Fibroblast of skin of abdomen (primary cell): ENCODE results near the gene FAM120AOS.

Source experiments
- DNase-seq: peaks from one replicate; pipeline ENCODE4 v3.0.0-alpha.2; 2013

FAM120AOS gene

DNA sequence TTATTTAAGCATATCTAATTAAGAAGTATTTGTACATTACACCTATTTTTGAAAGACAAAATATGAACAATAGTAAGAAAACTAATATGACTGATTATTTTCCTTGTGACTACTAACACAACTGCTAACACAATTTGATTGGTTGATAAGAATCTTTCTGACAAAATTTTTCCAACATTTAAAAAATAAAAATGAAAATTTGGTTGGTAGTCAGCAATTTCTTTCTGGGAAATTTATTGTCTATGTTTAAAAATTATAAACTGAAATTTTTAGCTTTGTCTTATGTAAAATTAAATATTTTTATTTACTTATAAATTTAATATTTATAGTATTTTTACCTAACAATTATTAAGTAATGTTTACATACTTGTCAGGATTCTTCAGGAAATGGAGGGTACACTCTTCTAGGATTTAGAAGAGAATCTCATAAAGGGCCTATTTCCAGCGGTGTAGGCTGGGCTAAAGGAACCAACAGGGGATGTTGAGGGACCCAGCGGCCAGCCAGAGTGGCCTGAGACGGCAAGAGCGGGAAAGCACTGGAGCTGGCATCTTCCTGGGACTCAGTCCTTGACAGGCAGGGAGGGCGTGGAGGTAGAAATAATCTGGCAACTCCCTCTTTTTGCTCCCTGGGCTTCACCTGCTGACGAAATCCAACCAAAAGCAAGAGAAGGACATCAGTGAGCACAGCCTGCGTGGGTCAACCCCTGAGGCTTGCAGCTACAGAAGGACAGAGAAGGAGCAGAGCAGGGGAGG lies 16.6 kb downstream of the FAM120AOS start:
- no peak for DNase-seq

DNA sequence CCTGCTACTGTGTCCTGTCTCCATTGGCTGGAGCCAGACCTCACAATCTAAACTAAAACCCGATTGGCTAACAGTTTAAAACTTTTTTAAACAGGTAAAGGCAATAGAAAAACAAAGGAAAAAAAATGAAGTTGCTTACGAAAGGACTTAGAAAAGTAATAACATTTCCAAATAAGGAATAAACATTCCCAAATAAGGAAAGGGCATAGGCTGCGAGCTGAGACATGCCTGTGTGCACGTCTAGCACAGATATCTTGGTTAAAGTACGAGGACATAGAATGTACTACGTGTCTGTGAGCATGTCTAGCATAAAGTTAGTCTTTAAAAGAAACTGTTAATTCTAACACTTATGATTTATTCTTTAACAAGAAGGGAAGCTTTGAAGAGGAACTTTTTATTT lies 17.2 kb downstream of the FAM120AOS start:
- no peak for DNase-seq

DNA sequence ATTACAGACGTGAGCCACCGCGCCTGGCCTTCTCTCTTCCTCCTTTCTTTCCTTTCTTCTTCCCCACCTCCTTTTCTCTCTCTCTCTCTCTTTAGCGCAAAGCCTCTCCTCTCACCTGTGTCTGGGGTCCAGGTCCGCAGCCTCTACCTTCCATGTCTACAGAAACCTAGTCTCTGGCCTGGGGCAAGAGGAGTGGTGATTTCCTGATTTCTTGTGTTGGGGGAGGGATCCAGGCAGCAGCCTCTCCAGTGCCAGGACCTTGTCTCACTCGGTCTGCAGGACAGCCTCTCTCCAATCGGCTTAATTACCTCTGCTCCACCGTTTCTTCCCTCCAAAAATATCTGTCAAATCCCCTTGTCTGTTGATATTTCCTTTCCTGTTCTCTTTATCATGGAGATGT lies 18.0 kb downstream of the FAM120AOS start:
- no peak for DNase-seq

DNA sequence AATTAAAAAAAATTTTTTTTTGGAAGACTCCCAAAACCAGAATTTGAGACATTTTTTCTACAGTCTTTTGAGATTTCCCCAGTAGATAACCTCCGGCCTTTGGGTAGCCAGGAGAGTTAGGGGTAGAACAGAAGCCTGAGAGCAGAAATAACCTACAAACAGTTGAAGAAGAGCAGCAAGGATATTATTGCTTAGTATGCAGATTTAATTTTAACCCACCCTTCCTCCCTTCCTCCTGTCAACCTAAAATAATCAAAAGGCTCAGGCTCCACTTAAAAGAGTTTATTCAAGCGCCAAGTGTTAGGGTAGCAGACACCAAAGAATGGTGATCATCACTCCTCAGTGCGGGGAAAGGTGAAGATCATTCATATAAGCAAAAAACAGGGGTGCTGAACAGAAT lies 19.3 kb downstream of the FAM120AOS start:
- no peak for DNase-seq

DNA sequence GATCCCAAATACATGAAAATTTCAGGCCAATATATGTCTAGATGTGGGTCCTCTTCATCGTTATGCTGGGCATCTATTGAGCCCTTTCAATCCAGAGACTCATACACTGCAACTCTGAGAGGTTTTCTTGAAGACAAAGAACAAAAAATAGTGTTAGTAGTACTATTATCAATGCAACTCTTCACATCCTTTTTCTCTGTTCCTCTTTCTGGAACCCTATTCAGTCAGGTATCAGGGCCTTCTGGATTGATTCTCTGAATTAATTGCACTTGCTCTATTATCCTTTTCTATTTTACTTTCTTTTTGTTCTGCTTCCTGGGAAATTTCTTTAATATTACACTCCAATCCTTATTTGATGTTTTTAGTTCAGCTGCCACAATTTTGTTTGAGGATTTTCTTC lies 20.4 kb downstream of the FAM120AOS start:
- no peak for DNase-seq

DNA sequence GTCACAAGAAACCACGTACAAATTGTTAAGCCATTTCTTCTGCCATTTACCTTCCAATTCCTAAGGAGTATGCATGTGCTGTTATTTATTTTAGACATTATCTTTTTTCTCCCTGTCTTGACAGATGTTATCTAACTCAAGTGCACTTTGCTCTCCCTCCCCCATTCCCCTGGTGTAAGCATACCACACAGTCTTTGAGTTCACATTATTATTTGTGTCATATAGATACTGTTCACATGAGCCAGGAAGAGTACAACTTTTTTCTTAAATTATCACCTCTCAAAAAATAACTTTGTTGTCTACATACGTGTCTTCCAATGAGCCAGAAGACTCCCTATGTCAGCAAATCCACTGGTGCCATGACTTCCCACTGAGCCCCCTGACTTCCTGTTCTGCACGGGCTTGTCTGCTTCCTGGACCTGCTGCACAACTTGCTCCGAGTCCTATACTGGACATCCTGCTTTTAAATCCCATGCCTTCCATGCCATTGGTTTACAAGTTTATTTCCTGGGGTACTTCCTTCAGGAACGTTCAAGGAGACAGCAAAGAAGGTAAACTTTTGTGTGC lies 21.8 kb downstream of the FAM120AOS start:
- DNase-seq: no peak

DNA sequence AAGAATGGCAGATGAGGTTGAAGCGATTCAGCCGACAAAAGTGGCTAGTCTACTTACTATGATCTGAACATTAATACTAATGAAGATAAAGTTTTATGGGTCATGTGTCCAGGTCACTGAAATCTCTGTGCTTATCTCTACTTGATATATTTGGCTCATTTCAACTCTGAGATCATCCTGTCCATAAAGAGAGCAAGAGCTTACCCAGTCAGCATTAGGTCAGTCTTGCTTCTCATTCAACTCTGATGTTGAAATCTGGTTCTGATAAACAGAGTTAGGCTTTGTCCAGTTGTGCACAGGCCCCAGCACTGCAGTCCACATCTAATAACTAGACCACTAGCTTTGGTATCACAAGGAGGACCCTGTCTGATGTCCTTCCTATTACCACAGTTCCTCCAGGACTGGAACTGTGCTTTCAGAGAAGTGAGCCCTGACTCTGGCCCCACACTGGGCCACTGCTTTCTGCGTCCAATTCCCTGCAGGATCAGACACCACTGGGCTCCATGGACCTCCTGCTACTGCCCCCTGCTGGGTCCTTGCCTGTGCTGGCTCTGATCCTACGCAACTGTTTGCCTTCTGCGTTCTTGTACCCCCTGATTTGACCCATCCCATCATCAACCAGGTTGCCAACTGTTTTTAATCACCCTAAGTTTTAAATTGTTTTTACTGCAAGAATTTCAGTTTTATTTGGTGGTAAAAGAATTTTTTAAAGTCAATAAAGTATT lies 25.6 kb downstream of the FAM120AOS start:
- no peak for DNase-seq

DNA sequence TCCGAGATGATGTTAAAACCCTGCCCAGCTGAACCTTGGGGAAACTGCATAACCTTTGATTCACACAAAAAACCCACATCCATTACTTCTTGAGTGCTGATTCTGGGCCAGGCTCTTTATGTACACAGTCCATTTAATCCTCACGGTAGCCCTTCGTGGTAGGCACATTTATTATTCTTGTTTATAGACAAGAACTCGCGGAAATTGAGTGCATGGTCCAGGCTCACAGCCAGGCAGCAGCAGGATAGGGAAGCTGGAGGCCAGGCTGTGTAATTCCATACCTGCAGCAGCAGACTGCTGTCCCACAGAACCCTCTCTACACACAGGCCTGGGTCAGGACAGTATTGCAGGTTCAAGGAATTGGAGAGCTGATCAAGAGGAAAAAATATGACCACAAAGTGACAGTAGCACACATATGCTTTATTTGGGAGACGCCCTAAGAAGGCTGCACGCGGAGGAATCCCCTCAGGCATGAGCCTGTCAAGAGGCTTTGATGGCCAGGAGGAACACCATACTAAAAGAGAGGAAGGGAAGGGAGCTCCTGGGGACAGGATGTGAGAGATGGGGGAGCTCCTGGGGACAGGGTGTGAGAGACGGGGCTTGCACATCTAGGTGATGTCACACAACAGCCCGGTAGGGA lies 30.3 kb downstream of the FAM120AOS start:
- DNase-seq: no peak

DNA sequence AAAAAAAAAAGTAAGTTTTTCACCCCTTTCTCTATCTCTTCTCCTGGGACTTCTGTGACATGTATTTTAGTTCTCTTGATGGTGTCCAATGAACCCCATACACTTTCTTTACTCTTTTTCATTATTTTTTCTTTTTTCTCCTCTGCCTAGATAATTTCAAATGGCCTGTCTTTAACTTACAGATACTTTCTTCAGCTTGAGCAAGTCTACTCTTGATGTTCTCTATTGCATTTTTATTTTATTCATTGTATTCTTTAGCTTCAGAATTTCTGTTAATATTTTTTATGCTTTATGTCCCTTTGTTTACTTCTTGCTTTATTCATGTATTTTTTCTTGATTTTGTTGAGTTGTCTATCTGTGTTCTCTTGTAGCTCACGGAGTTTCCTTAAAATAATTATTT lies 34.4 kb downstream of the FAM120AOS start:
- no peak for DNase-seq

DNA sequence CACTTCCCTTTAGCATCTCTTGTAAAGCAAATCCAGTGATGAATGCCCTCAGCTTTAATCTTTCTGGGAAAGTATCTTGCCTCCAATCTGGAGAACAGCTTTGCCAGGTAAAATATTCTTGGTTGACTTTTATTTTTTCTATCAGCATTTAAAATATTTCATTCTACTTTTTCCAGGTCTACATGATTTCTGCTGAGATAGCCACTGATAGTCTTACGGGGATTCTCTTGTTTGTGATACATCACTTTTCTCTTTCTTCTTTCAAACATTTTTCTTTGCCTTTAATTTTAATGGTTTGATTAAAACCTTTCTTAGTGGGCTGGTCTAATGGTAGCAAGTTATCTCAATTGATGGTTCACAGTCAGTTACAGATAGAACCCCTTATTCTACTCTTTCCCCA lies 35.8 kb downstream of the FAM120AOS start:
- no peak for DNase-seq

DNA sequence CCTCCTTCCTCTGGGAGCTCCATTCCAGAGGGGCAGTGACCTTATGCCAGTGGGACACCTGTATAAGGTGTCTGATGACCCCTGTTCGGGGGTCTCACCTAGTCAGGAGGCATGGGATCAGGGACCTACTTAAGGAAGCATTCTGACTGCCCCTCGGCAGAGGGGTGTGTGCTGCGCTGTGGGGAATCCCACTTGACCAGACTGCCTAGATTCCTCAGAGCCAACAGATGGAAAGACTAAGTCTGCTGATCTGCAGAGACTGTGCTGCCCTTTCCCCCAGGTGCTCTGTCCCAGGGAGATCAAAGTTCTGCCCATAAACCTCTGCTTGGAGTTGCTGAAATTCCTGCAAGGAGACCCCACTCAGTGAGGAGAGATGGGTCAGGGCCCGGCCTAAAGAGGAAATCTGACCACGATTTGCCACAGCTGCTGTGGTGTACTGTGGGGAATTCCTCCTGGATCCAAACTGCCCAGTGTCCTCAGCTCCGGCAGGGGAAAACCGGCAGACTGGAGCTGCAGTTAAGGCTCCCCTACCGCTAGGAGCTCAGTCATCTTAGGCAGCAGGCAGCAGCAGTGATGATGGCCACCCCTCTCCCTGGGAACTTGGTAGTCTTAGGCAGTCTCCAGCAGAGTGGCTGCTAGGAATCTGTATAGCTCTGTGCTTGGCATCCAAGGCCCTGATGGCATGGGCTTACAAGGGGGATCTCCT lies 36.7 kb downstream of the FAM120AOS start:
- no peak for DNase-seq

DNA sequence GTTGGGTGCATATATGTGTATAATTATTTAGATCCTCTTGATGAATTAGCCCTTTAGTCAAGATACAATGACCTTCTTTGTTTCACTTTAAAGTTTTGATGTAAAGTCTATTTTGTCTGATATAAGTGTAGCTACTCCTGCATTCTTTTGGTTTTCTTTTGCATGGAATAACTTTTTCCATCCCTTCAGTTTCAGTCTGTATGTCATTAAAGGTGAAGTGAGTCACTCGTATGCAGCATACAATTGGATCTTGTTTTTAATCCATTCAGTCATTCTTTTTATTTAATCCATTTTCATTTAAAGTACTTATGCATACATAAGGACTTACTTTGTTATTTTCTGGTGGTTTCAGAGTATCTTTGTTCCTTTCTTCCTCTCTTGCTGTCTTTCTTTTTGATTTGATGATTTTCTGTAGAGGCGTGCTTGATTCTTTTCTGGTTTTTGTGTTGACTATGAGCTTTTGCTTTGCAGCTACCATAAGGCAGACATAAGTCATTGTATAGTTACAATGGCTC lies 38.1 kb downstream of the FAM120AOS start:
- DNase-seq: no peak

DNA sequence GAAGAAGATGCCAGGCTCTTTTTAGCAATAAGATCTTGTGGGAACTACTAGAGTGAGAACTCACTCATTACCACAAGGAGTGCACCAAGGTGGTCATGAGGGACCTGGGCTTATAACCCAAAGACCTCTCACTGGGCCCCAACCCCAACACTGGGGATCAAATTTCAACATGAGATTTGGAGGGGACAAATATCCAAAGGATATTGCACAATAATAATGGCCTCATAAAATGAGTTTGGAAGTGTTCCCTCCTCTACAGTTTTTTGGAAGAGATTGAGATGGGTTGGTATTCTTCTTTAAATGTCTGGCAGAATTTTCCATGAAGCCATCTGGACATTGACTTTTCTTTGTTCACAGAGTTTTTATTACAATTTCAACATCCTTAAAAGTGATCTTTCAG lies 39.9 kb downstream of the FAM120AOS start:
- no peak for DNase-seq

DNA sequence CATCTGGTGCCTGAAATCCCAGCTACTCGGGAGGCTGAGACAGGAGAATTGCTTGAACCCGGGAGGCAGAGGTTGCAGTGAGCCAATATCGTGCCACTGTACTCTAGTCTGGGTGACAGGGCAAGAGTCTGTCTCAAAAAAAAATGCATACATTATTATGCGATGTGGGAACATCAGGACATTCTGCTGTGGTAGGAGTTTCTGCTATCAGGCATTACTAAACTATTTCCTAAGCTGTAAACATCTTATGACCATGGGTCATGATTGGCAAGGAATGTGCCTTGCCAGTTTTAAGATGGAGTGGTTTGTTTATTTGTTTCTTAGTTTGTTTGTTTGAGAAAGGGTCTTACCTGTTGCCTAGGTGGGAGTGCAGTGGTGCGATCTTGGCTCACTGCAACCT lies 47.0 kb downstream of the FAM120AOS start:
- no peak for DNase-seq

DNA sequence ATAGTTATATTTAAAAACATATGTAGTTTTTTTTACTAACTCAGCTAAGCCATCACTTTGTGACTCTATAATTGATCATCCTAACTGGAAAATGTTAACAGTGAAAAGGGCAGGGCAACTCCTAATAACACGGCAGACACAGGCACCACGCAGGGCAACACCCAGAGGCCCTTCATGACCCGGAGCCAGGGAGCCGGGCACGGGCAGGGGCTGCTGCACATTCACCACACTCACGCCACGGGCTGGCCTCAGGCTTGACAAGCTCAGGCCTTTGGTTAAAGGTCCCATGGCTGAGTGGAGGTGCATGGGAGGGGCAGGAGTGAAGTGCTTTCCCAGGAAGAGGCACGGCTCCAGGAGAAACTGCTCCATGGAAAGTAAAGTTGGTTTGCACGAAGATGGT lies 54.9 kb downstream of the FAM120AOS start:
- no peak for DNase-seq

DNA sequence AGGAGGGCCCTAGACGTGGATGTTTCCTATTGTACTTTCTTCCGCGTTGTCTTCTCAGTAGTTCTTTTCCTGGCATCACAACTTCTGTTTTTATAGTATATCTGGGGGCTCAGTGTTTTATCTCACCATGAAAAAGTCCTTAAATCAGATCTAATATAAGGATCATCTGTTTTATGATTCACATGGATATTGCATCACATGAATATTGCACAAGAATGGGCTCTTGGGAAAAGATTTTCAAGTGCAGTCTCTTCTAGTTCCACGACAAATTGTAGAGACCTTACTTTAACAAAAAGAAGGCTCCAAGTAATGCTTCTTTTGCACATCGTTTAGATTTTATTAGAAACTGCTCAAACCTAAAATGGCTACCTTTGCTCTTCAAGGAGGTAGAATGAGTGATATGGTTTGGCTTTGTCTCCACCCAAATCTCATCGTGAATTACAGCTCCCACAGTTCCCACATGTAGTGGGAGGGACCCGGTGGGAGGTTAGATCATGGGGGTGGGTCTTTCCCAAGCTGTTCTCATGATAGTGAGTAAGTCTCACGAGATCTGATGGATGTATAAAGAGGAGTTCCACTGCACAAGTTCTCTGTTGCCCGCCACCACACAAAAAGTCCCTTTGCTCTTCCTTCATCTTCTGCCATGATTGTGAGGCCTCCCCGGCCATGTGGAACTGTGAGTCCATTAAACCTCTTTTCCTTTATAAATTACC lies 55.6 kb downstream of the FAM120AOS start:
- DNase-seq: peak; percentile 6
